Mucosa of stomach (tissue), 1 donor: Measurements from ENCODE around the gene RHAG.
"Not testable (repeated sequence)": the region's sequence is repeated elsewhere in the genome, so short reads cannot be mapped to it uniquely, and the experiment has no call there.

Experiments used
- H3K27me3 ChIP-seq: one replicate; pipeline ENCODE4 v1.7.0; 2013; ENCODE audit warnings: mild to moderate bottlenecking, low read length; ENCODE audit not compliant: control insufficient read depth, insufficient read depth
- H3K36me3 ChIP-seq: one replicate; pipeline ENCODE4 v1.7.0; 2013; ENCODE audit warnings: low read length; ENCODE audit not compliant: control insufficient read depth, insufficient read depth
- H3K4me1 ChIP-seq: one replicate; pipeline ENCODE4 v1.7.0; 2013; ENCODE audit warnings: mild to moderate bottlenecking, low read length; ENCODE audit not compliant: control insufficient read depth, insufficient read depth
- H3K4me3 ChIP-seq: one replicate; pipeline ENCODE4 v1.7.0; 2013; ENCODE audit warnings: low read length
- H3K9ac ChIP-seq: one replicate; pipeline ENCODE4 v1.7.0; 2013; ENCODE audit warnings: mild to moderate bottlenecking, low read length, moderate library complexity
- H3K9me3 ChIP-seq: one replicate; pipeline ENCODE4 v1.7.0; 2013; ENCODE audit warnings: mild to moderate bottlenecking, low read length, moderate library complexity; ENCODE audit not compliant: control insufficient read depth
- donor health status: Pancreatic carcinoma.

The RHAG gene

DNA sequence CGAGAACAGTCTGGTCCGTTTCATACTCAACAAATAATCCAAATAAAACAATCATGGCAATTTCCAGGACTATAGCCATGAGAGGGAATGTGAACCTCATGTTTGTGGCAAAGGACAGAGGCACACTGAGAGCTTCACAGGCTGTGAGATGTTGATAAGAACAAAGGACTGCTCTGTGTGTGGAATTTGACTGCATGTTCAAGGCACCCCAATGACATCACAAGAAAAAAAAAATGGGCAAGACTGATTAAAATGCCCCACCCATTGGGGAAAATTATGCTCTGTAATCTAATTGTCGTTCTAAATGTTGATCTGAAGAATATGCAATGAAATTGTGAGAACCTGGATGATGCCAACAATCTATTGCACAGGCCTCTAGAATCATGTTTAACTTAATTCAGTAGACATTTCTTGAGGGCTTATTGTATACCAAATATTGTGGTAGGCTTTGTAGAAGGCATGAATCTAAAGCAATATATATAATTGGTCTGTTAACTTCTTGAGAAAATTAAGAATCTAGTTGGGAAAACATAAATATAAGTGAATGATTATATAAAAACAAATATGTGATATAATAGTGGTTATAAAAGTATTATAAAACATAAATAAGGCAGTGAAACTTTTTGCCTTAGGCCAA lies at the start of gene RHAG:
RHAG (minus strand) TSS at position 127 of the 637 bp plus-strand sequence; CDS start at position 100, 27 bp downstream.
- Histone ChIP-seq H3K4me1 (no peaks in the 10 kb centered on the region), H3K9me3 (no peaks in the 10 kb centered on the region), H3K4me3 (no peak within 1 kb of the TSS), H3K9ac (no peak within 1 kb of the TSS), H3K36me3 (no peaks in the 10 kb centered on the region), H3K27me3 (no peaks in the 10 kb centered on the region)

DNA sequence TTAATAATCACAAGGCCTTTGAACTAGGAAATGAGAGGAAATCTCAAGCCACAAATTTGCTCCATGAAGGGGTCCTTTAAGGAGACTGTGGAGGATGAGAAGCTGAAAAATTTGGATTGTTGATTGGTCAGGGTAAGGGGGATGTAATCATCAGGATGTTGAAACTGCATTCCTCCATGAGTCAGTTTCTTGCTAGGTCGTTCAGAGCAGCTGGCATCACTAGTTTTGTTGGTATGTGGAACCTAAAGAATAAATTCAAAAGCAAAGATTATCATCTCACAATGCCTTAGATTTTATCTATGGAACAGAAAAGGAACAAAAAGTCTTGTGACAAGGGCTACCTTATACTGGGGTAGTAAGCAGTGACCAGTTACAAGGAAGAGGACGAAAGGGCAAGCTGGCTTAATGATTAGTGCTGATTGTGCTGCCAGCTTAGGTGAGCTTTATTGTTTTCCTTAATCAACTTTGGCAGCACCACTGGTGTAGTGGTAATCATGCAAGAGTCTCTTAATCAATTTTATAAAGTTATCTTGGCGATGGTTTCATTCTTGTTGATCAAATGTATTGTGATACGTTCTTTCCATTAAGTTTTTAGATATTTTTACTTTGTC lies 40.1 kb upstream of the RHAG start:
- H3K9me3 ChIP-seq, result no peaks in the 10 kb centered on the region
- H3K27me3 ChIP-seq, result no peaks in the 10 kb centered on the region
- H3K4me3 ChIP-seq, result no peak overlapping the region
- H3K36me3 ChIP-seq, result no peaks in the 10 kb centered on the region
- H3K4me1 ChIP-seq, result no peaks in the 10 kb centered on the region
- H3K9ac ChIP-seq, result no peak overlapping the region

DNA sequence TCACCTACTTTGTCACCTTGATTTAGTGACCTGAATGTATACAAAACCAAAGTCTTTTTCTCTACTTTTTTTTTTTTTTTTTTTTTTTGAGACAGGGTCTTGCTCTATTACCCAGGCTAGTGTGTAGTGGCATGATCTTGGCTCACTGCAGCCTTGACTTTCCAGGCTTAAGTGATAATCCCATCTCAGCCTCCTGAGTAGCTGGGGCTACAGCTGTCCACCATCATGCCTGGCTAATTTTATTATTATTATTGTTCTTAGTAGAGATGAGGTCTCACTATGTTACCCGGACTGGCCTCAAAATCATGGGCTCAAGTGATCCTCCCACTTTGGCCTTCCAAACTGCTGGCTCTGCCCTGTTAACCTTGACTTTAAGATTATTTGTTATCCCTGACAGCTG lies 39.2 kb upstream of the RHAG start:
- no peaks in the 10 kb centered on the region for H3K36me3 ChIP-seq
- no peaks in the 10 kb centered on the region for H3K4me1 ChIP-seq
- no peaks in the 10 kb centered on the region for H3K9me3 ChIP-seq
- H3K4me3 ChIP-seq, result no peak overlapping the region
- H3K9ac ChIP-seq, result no peak overlapping the region
- no peaks in the 10 kb centered on the region for H3K27me3 ChIP-seq

- Histone ChIP-seq H3K9ac (no peak overlapping the region), H3K9me3 (no peaks in the 10 kb centered on the region)
These were observed 31.5 kb upstream of the RHAG start for GRCh38 chr6:49668083-49668511.

GRCh38 chr6:49666930-49667757 lies 30.5 kb upstream of the RHAG start:
- Histone ChIP-seq H3K36me3 (no peaks in the 10 kb centered on the region), H3K4me3 (no peak overlapping the region), H3K4me1 (no peaks in the 10 kb centered on the region), H3K27me3 (no peaks in the 10 kb centered on the region), H3K9ac (no peak overlapping the region), H3K9me3 (no peaks in the 10 kb centered on the region)

More at GRCh38 chr6:49668083-49668511, 31.5 kb upstream of the RHAG start:
- no peak overlapping the region for H3K4me3 ChIP-seq
- H3K4me1 ChIP-seq, result no peaks in the 10 kb centered on the region
- H3K36me3 ChIP-seq, result no peaks in the 10 kb centered on the region
- H3K27me3 ChIP-seq, result no peaks in the 10 kb centered on the region

GRCh38 chr6:49666480-49666879 lies 29.8 kb upstream of the RHAG start:
- no peaks in the 10 kb centered on the region for H3K4me1 ChIP-seq
- no peak overlapping the region for H3K9ac ChIP-seq
- H3K4me3 ChIP-seq, result no peak overlapping the region
- no peaks in the 10 kb centered on the region for H3K27me3 ChIP-seq
- no peaks in the 10 kb centered on the region for H3K9me3 ChIP-seq
- H3K36me3 ChIP-seq, result no peaks in the 10 kb centered on the region

DNA sequence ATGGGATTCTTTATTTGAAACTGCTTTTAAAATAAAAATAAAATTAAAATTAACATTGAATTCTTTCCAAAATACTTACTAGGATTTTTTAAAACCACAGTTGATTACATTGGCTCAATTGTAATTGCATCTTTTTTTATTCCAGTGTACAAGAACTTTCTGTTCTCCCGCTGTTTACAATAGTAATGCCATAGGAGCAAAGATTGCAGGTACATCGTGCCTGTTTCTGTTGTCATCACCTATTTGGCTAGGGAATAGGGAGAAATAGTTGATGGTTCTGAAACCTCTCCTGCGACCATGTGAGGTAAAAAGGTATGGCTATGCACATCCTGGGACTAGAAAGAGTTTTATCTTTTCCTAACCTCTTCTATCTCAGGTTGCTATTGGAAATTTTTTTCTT lies 28.2 kb upstream of the RHAG start:
- no peak overlapping the region for H3K9ac ChIP-seq
- H3K4me1 ChIP-seq, result no peaks in the 10 kb centered on the region
- H3K4me3 ChIP-seq, result no peak overlapping the region
- no peaks in the 10 kb centered on the region for H3K36me3 ChIP-seq
- no peaks in the 10 kb centered on the region for H3K27me3 ChIP-seq
- no peaks in the 10 kb centered on the region for H3K9me3 ChIP-seq

DNA sequence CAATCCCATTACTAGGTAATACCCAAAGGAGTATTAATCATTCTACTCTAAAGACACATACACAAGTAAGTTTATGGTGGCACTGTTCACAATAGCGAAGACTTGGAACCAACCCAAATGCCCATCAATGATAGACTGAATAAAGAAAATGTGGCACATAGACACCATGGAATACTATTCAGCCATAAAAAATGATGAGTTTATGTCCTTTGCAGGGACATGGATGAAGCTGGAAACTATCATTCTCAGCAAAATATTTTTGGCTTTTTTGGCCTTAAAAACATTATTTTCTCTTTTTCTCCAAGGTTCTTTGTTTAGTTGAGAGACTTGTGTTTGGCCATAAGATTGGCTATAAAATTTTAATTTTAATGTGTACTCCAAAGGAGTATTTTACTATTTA lies 27.4 kb upstream of the RHAG start:
- H3K27me3 ChIP-seq, H3K4me3 ChIP-seq, H3K9me3 ChIP-seq, H3K9ac ChIP-seq, H3K36me3 ChIP-seq, H3K4me1 ChIP-seq: not testable (repeated sequence)

DNA sequence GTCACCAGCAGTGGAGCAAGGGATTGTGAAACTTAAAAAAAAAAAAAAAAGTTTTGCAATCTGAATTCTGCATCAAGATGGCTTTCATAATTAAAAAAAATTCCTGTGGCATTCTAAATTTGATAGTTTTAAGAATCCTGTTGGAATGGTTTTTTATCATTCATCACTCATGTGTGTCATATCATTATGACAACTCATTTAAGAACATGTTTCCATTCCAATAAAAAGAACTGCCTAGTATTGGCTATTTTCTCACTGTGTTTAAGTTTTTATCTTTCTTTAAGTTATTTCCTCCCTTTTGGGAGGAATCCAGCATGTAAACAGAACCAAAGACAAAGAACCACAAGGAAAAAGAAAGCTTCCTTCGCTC lies 26.2 kb upstream of the RHAG start:
- Histone ChIP-seq H3K9me3 (no peaks in the 10 kb centered on the region), H3K36me3 (no peaks in the 10 kb centered on the region), H3K4me1 (no peaks in the 10 kb centered on the region), H3K27me3 (no peaks in the 10 kb centered on the region), H3K4me3 (no peak overlapping the region), H3K9ac (no peak overlapping the region)

- no peaks in the 10 kb centered on the region for H3K36me3 ChIP-seq
- no peaks in the 10 kb centered on the region for H3K9me3 ChIP-seq
- H3K4me1 ChIP-seq, result no peaks in the 10 kb centered on the region
- H3K4me3 ChIP-seq, result no peak overlapping the region
- no peaks in the 10 kb centered on the region for H3K27me3 ChIP-seq
- no peak overlapping the region for H3K9ac ChIP-seq
These were observed 25.7 kb upstream of the RHAG start for GRCh38 chr6:49662231-49662891.

GRCh38 chr6:49653942-49654341 lies 17.3 kb upstream of the RHAG start:
- Histone ChIP-seq H3K4me1 (no peaks in the 10 kb centered on the region), H3K9ac (no peak overlapping the region), H3K4me3 (no peak overlapping the region), H3K36me3 (no peaks in the 10 kb centered on the region), H3K9me3 (no peaks in the 10 kb centered on the region), H3K27me3 (no peaks in the 10 kb centered on the region)

- Histone ChIP-seq H3K9me3 (no peaks in the 10 kb centered on the region), H3K36me3 (no peaks in the 10 kb centered on the region), H3K4me3 (no peak overlapping the region), H3K4me1 (no peaks in the 10 kb centered on the region), H3K27me3 (no peaks in the 10 kb centered on the region), H3K9ac (no peak overlapping the region)
These were observed 16.8 kb upstream of the RHAG start for GRCh38 chr6:49653438-49653837.
